Common myeloid progenitor, CD34-positive (primary cell): Measurements from ENCODE around the gene GTF2B.
"Not testable (repeated sequence)": the region's sequence is repeated elsewhere in the genome, so short reads cannot be mapped to it uniquely, and the experiment has no call there.

Experiments used
- CTCF ChIA-PET: fragments of 350-600 bp; sonication (Branson Sonifier 250); formaldehyde crosslinking; loops from one replicate; lab custom pipeline; 2021; ENCODE audit warnings: antibody characterized with exemption; lab: Charles Lee
- POLR2A ChIA-PET: fragments of 350-600 bp; sonication (Branson Sonifier 250); formaldehyde crosslinking; loops from one replicate; lab custom pipeline; 2021; ENCODE audit warnings: antibody characterized with exemption; lab: Charles Lee
- DNase-seq, 3 donors: peaks; one replicate each; pipeline versions ENCODE4 v3.0.0 to v3.0.0-alpha.2; 2013
- H3K27ac ChIP-seq, 2 experiments: 1 replicate in 1 of 2; 2 replicates in 1 of 2; pipeline ENCODE4 v1.7.0; 2013; ENCODE audit warnings: inconsistent platforms in 2 of 2, low read length in 2 of 2, mild to moderate bottlenecking in 2 of 2, low read depth in 1 of 2, moderate library complexity in 1 of 2; ENCODE audit not compliant: severe bottlenecking in 2 of 2, insufficient read depth in 1 of 2, poor library complexity in 1 of 2
- H3K27me3 ChIP-seq, 5 experiments: replicated peaks in 2 of 5; 1 replicate in 3 of 5; 2 replicates in 2 of 5; pipeline versions ENCODE4 v1.6.1 to v1.7.0; 2013; ENCODE audit warnings: low read length in 4 of 5, mild to moderate bottlenecking in 2 of 5, moderate library complexity in 2 of 5, inconsistent platforms in 1 of 5; ENCODE audit not compliant: insufficient read depth in 5 of 5, control insufficient read depth in 4 of 5
- H3K36me3 ChIP-seq, 4 experiments: 1 replicate in 2 of 4; 2 replicates in 2 of 4; pipeline versions ENCODE4 v1.6.1 to v1.7.0; 2013; ENCODE audit warnings: low read length in 3 of 4, control low read depth in 1 of 4, mild to moderate bottlenecking in 1 of 4; ENCODE audit not compliant: control insufficient read depth in 4 of 4, insufficient read depth in 4 of 4
- H3K4me1 ChIP-seq, 4 experiments: 1 replicate in 3 of 4; 2 replicates in 1 of 4; pipeline versions ENCODE4 v1.6.1 to v1.7.1; 2013; ENCODE audit warnings: low read length in 3 of 4, mild to moderate bottlenecking in 3 of 4, control low read depth in 1 of 4, inconsistent platforms in 1 of 4, moderate library complexity in 1 of 4; ENCODE audit not compliant: control insufficient read depth in 4 of 4, insufficient read depth in 4 of 4; ENCODE audit errors: control extremely low read depth in 1 of 4
- H3K4me3 ChIP-seq, 7 experiments: 1 replicate in 4 of 7; 2 replicates in 3 of 7; pipeline versions ENCODE4 v1.5.1 to v1.7.0; 2013; ENCODE audit warnings: mild to moderate bottlenecking in 7 of 7, low read length in 6 of 7, moderate library complexity in 6 of 7, inconsistent platforms in 2 of 7, low read depth in 2 of 7, control low read depth in 1 of 7; ENCODE audit not compliant: insufficient read depth in 4 of 7, control insufficient read depth in 1 of 7; ENCODE audit errors: extremely low read depth in 1 of 7
- H3K9me3 ChIP-seq, 5 experiments: 1 replicate in 4 of 5; 2 replicates in 1 of 5; pipeline versions ENCODE4 v1.6.1 to v1.7.1; 2013; ENCODE audit warnings: low read length in 4 of 5, mild to moderate bottlenecking in 2 of 5, inconsistent platforms in 1 of 5, low read depth in 1 of 5, moderate library complexity in 1 of 5; ENCODE audit not compliant: control insufficient read depth in 4 of 5, insufficient read depth in 2 of 5; ENCODE audit errors: control extremely low read depth in 1 of 5
- WGBS: methylation state at CpG from one replicate; pipeline ENCODE4 v1.1.5; 2013; ENCODE audit not compliant: insufficient coverage; 5-methylcytosine and 5-hydroxymethylcytosine counted together

GTF2B gene

DNA sequence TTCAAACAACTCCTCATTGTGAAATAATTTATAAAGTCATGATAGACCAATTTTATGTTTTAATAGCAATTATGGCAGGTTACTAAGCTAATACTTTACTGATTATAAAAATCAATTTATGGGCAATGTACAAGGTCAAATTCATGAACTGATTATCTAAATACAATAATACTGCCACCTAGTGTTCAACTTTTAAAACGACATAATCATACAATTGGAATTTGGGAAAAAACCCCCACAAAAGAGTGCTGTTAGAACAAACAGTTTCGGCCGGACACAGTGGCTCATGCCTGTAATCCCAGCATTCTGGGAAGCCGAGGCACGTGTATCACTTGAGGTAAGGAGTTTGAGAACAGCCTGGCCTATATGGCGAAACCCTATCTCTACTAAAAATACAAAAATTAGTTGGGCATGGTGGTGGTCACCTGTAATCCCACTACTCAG is 14.0 kb downstream of the GTF2B start:
- H3K27me3 ChIP-seq, result no peaks in the 10 kb centered on the region
- CTCF ChIA-PET, result interaction anchor here (1.0 to 6.4 kb wide), 7 partner anchors 11 to 223 kb away, joined by 3 to 59 read pairs (median 5); partner anchors contain the start of gene GTF2B
- H3K9me3 ChIP-seq, result no peaks in the 10 kb centered on the region
- DNase-seq, result peak in 1 of 3 donors; percentile 21
- H3K36me3 ChIP-seq, result peaks cover under 1 to 29% (median 16%) of the 10 kb centered on the region in 4 experiments
- WGBS, result 50% methylated on average over 4 of the region's 6 CpGs
- no peak overlapping the region for H3K4me3 ChIP-seq
- POLR2A ChIA-PET, result interaction anchor here (0.9 kb wide), 1 partner anchor 13 kb away, joined by 3 read pairs; no protein-coding TSS in a partner anchor
- H3K4me1 ChIP-seq, result peaks cover 0 to 15% (median 10%) of the 10 kb centered on the region in 4 experiments
- H3K27ac ChIP-seq, result no peak overlapping the region

DNA sequence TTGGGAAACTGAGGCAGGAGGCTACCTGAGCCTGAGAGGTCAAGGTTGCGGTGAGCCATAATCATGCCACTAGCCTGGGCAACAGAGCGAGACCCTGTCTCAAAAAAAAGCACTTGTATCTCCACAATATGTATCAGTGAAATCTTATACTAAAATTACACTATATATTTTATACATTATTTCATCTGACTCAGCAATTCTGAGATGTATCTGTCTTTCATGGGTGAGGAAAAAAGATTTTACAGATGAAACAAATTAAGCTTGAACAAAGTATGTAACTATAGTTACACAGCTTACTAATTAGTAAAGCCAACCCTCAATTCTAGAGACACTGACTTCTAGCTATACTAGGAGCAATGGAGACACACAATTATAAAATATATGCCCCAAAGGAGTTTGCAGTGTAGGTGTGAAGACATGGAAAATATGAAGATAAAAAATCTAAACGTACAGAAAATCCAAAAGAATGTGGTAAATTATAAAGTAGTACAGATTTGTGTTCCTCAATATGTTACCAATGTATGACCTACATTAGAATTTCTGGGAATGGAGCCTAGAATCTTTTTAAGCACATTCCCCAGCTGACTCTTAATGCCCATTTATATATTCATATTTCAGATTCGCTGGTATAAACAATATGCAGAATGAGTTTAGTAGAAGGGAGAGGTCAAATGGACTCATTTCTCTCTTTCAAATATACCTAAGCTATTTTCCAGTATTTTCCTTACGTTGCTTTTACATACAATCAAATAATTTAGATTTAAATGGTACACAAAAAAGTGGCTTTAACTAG is 14.6 kb downstream of the GTF2B start:
- no CpG with 5 or more reads among the region's 5 CpGs for WGBS
- Histone ChIP-seq H3K36me3 (peaks cover 0 to 23% (median 15%) of the 10 kb centered on the region in 4 experiments), H3K9me3 (no peaks in the 10 kb centered on the region), H3K4me3 (no peak overlapping the region), H3K4me1 (peaks cover 0 to 15% (median 10%) of the 10 kb centered on the region in 4 experiments), H3K27me3 (no peaks in the 10 kb centered on the region), H3K27ac (no peak overlapping the region)
- DNase-seq, result no peak
- ChIA-PET CTCF (interaction anchor here (0.8 to 6.4 kb wide), 10 partner anchors 12 to 222 kb away, joined by 3 to 59 read pairs (median 4); partner anchors contain the start of gene GTF2B), POLR2A (interaction anchor here (0.9 kb wide), 1 partner anchor 14 kb away, joined by 3 read pairs; no protein-coding TSS in a partner anchor)

DNA sequence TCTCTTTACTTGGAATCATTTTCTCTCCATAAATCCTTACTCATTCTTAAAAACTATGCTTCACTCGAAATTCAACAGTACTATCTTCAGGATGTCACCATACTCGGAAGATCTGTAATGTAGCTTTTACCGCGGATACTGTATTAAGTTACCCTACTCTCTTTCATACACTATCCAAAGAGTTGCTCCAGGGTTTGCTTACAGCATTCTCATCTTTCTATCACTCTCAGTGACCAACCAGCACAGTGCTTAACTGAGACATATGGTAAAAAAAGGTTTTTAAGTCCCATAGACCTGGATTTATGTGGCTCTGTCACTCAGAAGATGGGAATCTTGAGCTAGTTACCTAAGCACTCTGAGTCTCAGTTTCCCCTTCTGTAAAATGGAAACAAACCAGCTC is 15.8 kb downstream of the GTF2B start:
- Histone ChIP-seq H3K27me3 (no peaks in the 10 kb centered on the region), H3K9me3 (no peaks in the 10 kb centered on the region), H3K27ac (no peak overlapping the region), H3K4me1 (peaks cover 0 to 15% (median 10%) of the 10 kb centered on the region in 4 experiments), H3K4me3 (no peak overlapping the region), H3K36me3 (peaks cover 0 to 19% (median 10%) of the 10 kb centered on the region in 4 experiments)
- DNase-seq, result no peak
- ChIA-PET POLR2A (no interaction called here), CTCF (interaction anchor here (1.0 to 6.4 kb wide), 6 partner anchors 11 to 218 kb away, joined by 3 to 59 read pairs (median 4); partner anchors contain the start of gene GTF2B)
- 96% methylated on average over 4 of the region's 4 CpGs for WGBS

DNA sequence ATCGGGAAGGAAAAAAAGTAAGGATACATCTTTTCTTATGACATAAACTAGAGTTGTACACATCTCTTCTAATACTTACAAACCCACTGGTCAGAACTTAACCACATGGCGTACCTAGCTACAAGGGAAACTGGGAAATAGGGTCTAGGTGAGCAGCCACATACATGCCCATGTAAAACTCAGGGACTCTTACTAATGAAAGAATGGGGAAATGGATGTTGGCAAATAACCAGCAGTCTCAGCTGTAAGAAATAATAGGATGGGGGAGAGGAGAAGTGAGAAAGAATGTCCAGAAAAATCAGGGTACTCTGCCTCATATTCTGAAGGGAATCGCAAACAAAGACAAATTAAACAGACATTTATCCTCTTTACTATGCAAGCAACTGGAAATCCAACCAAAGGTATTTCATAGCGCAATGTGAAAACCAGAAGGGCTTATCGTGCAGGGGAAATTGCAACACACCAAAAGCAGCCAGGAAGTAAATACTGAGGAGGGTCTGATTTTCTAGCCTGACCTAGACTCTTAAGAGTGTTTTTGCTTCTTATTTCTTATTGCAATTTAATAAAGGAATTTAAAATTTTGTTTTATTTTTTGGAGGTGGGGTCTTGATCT is 17.5 kb downstream of the GTF2B start:
- Histone ChIP-seq H3K36me3 (peaks cover 0 to 15% (median 5%) of the 10 kb centered on the region in 4 experiments), H3K4me3 (peak overlapping the region in 1 of 7 experiments; percentile 20), H3K4me1 (peaks cover 0 to 15% (median 10%) of the 10 kb centered on the region in 4 experiments), H3K9me3 (no peaks in the 10 kb centered on the region), H3K27ac (no peak overlapping the region), H3K27me3 (no peaks in the 10 kb centered on the region)
- CTCF ChIA-PET, result interaction anchor here (0.7 to 1.4 kb wide), 3 partner anchors 9 to 140 kb away, joined by 3 read pairs; no protein-coding TSS in a partner anchor
- WGBS, result 33% methylated on average over 3 of the region's 5 CpGs
- peak; percentile 23 to 65 (median 53) for DNase-seq
- POLR2A ChIA-PET, result interaction anchor here (0.5 to 0.6 kb wide), 2 partner anchors 77 to 197 kb away, joined by 5 read pairs; no protein-coding TSS in a partner anchor

DNA sequence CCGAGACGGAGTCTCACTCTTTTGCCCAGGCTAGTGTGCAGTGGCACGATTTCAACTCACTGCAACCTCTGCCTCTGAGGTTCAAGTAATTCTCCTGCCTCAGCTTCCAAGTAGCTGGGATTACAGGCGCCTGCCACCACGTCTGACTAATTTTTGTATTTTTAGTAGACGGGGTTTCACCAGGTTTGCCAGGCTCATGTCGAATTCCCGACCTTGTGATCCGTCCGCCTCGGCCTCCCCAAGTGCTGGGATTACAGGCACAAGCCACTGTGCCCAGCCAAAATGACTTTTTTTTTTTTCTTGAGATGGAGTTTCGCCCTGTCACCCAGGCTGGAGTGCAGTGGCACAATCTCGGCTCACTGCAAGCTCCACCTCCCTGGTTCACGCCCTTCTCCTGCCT is 21.7 kb downstream of the GTF2B start:
- CTCF ChIA-PET, H3K27me3 ChIP-seq, DNase-seq, H3K27ac ChIP-seq, H3K36me3 ChIP-seq, H3K4me3 ChIP-seq, H3K9me3 ChIP-seq: not testable (repeated sequence)
- POLR2A ChIA-PET, result interaction anchor here (0.6 kb wide), 1 partner anchor 487 kb away, joined by 3 read pairs; no protein-coding TSS in a partner anchor
- H3K4me1 ChIP-seq, result peaks cover 0 to 14% (median 10%) of the 10 kb centered on the region in 4 experiments
- 97% methylated on average over 12 of the region's 14 CpGs for WGBS

DNA sequence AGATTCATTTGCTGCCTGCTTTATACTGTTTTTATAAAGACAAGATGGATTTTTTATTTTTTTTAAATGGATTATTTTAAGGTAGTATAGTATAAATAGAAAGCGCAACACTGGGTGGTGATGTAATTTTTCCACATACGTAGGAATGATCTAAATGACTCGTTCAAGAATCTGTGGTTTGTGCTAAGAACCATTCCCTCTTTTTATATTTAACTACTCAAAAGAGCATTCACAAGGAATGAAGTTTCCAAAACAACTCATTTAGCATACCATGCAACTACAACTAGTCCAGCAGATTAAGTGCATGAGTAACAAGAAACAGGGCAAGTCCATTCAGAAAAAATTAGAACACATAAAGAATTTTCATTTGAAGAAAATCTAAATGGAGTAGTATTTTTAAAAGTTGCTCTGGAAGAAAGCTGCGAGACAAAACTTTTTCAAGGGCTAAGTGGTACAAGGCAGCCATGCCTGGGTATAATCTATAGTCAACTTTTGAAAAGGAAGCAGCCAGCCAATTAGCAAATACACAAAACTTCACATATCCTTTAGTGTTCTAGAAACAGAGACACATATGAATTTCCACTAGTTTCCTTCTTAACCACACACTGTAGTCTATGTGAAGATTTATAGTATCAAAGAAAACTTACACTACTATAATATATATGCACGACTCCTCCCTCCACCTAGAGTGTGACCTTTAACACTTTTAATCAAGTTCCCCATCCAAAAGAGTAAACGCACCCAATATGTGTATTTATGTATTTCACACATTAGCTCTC is 23.4 kb downstream of the GTF2B start:
- Histone ChIP-seq H3K27me3 (no peaks in the 10 kb centered on the region), H3K36me3 (peaks cover 3 to 13% (median 9%) of the 10 kb centered on the region in 4 experiments), H3K9me3 (no peaks in the 10 kb centered on the region), H3K4me1 (no peaks in the 10 kb centered on the region), H3K27ac (no peak overlapping the region), H3K4me3 (no peak overlapping the region)
- POLR2A ChIA-PET, result interaction anchor here (0.5 kb wide), 1 partner anchor 159 kb away, joined by 3 read pairs; no protein-coding TSS in a partner anchor
- 100% methylated on average over 1 of the region's 6 CpGs for WGBS
- no peak for DNase-seq
- CTCF ChIA-PET, result interaction anchor here (0.6 to 1.6 kb wide), 2 partner anchors 10 to 79 kb away, joined by 3 read pairs; no protein-coding TSS in a partner anchor
